CD4-positive, alpha-beta T cell treated with Interleukin-17A for 1 hour (primary cell): Measurements from ENCODE around the gene FAM117B.
A peak's percentile ranks its signal among the peaks of the same experiment; 100 is the strongest.
"Not testable (repeated sequence)": the region's sequence is repeated elsewhere in the genome, so short reads cannot be mapped to it uniquely, and the experiment has no call there.

Experiments
- DNase-seq: peaks from one replicate; pipeline ENCODE4 v3.0.0-alpha.2; 2020

FAM117B gene

DNA sequence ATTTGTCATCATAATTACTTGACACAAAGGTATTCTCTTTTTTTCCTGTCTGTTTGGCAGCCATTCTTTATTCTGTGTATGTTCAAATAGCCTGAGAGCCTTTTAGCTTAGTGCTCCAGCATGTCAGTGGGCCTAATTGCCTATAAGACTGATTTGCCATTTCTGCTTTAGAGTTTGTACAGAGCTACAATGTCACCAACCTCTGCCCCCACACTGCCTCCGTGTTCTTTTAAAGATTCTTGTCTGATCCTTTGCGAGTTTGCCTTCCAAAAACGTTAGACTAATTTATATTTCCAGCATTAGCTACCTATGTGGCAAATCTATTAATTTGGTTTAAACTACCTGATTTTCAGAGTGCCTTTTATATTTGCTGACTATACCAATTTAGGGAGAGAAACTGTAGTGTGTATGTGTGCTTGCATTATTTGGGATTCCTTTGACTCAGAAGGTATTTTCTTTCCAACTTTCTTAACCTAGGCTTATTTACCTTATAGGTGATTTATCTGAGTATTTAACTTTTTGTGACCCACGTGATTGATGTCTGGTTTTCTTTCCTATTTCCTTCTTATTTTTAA is 70.8 kb downstream of the FAM117B start:
- no peak for DNase-seq

DNA sequence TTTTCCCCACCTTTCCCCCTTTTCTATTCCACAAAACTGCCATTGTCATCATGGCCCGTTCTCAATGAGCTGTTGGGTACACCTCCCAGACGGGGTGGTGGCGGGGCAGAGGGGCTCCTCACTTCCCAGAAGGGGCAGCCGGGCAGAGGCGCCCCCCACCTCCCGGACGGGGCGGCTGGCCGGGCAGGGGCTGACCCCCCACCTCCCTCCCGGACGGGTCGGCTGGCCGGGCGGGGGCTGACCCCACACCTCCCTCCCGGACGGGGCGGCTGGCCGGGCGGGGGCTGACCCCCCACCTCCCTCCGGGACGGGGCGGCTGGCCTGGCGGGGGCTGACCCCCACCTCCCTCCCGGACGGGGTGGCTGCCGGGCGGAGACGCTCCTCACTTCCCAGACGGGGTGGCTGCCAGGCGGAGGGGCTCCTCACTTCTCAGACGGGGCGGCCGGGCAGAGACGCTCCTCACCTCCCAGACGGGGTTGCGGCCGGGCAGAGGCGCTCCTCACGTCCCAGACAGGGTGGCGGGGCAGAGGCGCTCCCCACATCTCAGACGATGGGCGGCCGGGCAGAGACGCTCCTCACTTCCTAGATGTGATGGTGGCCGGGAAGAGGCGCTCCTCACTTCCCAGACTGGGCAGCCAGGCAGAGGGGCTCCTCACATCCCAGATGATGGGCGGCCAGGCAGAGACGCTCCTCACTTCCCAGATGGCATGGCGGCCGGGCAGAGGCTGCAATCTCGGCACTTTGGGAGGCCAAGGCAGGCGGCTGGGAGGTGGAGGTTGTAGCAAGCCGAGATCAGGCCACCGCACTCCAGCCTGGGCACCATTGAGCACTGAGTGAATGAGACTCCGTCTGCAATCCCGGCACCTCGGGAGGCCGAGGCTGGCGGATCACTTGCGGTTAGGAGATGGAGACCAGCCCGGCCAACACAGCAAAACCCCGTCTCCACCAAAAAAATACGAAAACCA is 80.5 kb downstream of the FAM117B start:
- not testable (repeated sequence) for DNase-seq

GRCh38 chr2:202716114-202716718 is 81.4 kb downstream of the FAM117B start:
- DNase-seq = no peak

DNA sequence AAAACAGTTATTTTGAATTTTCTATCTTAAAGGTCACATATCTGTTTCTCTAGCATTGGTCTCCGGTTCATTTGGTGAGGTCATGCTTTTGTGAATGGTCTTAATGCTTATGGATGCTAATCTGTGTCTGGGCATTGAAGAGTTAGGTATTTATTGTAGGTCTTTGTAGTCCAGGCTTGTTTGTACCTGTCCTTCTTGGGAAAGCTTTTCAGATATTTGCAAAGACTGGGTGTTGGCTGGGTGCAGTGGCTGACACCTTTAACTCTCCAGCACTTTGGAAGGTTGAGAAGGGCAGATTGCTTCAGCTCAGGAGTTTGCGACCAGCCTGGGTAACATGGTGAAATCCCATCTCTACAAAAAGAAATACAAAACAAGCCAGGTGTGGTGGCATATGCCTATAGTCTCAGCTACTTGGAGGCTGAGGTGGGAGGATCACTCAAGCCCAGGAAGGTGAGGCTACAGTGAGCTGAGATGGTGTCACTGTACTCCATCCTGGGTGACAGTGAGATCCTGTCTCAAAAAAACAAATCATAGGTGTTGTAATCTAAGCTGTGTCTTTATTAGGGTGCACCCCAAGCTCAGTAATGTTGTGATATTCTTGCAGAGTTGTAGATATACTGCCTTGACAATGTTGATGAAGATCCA is 82.3 kb downstream of the FAM117B start:
- DNase-seq = no peak

- no peak for DNase-seq
These were observed 83.0 kb downstream of the FAM117B start for GRCh38 chr2:202717598-202718310.

- DNase-seq = no peak
These were observed 83.8 kb downstream of the FAM117B start for GRCh38 chr2:202718614-202719013.

DNA sequence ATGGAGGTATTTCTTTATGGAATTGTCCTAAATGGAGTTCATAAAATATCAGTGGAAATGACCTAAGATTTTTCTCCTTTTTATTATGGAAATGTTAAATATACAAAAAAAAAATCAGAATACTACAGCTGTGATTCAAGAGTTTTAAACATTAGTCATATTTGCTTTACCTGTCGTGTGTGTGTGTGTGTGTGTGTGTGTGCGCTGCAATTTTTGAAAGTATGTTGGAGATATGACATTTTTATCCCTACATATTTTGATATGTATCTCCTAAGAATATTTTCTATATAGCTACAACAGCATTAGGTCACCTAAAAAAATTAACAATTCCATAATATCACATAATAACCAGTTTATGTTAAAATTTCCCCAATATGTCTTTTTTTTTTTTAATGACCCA is 85.5 kb downstream of the FAM117B start:
- no peak for DNase-seq

- no peak for DNase-seq
These were observed 86.9 kb downstream of the FAM117B start for GRCh38 chr2:202721621-202722020.

DNA sequence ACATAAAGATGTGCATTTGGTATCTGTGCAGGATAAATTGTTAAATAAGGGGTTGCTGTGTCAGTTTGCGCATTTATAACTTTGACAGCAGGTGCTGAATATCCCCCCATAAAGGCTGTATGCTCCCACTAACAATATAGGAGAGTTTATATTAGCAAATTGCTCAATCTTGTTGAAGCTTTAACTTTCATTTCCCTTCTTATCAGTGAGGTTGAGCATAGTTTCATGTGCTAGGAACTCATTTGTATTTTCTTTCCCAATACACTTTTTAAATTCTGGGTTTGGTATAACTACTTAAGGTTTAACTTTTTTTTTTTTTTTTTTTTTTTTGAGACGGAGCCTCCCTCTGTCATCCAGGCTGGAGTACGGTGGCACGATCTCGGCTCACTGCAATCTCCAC is 89.0 kb downstream of the FAM117B start:
- DNase-seq = no peak

DNA sequence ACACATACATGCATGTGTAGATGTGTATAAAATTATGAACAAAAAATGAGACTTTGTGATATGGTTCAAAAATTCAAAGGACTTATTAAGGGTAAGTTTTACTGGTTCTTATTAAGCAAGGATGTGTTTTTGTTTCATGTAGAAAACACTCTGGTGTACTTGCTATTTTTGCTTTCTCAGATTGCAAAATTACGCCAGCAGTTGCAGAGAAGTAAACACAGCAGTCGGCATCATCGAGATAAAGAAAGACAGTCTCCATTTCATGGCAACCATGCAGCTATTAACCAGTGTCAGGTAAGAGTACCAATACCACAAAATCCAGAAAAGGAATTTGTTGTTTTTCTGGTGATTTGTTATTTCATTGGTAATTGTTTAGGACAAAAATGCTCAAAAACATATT is 91.3 kb downstream of the FAM117B start:
- no peak for DNase-seq

DNA sequence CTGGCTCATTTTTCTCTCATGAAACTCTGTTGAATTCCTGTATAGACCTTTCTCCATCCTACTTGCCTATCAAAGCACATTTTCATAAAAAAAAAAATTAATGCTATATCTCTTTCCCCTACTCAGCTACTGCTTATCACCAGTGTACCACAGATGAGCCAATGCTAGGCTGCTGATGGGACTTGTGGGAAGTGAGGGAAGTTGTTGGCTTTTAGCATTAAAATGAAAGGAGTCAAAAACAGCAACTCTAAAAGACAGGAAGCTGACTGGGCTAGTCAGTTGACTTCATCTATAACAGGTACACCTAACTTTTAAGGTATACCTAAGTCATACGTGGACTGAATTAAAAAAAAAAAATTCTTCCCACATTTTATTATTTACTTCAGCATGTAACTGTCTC is 102.1 kb downstream of the FAM117B start:
- no peak for DNase-seq

DNA sequence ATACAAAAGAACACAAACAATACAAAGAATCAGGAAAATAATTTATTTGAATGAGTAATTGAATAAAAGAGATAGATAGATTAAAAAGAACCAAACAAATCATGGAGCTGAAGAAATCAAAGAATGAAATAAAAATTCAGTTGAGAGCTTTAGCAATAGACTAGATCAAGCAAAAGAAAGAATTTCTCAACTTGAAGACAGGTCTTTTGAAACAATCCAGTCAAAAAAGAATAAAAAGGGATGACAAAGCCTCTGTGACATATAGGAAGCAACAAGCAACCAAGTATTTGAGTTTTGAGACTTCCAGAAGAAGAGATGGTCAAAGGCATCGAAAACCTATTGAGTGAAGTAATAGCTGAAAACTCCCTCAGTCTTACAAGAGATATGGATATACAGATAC is 108.8 kb downstream of the FAM117B start:
- DNase-seq = no peak

GRCh38 chr2:202749477-202749876 is 114.7 kb downstream of the FAM117B start:
- no peak for DNase-seq

GRCh38 chr2:202750763-202751427 is 116.1 kb downstream of the FAM117B start:
- no peak for DNase-seq

GRCh38 chr2:202752071-202752470 is 117.3 kb downstream of the FAM117B start:
- DNase-seq = no peak

DNA sequence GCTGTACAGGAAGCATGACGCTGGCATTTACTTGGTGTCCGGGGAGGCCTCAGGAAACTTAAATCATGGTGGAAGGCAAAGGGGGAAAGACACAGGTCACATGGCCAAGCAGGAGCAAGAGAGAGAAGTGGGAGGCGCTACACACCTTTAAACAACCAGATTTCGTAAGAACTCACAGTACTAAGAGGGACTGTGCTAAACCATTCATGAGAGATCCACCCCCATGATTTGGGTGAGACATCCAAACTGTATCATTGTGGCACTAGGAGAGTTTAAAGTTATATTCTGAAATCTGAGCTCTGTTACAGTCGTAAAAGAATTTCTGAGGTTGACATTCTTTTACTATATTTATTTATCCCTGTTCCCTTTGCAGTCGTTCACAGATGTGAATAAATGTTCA is 120.2 kb downstream of the FAM117B start:
- no peak for DNase-seq

DNA sequence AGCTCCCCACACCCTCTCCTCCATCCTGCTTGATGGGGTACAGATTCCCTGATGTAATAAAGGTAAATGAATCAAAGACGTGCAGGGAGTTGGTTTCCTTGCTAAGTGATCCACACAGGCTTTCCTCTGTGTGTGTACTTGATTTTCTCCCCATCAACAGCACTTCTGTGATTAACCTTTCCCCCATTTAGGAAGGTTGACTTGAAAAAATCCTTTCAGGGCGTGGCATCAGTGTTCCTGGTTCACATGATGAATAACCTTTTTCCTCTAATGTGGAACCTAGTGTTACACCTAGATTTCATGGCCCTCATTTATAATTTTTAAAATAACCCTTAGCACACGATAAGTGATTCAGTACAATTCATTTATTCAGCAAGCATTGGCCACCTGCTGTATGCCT is 121.8 kb downstream of the FAM117B start:
- DNase-seq = no peak

DNA sequence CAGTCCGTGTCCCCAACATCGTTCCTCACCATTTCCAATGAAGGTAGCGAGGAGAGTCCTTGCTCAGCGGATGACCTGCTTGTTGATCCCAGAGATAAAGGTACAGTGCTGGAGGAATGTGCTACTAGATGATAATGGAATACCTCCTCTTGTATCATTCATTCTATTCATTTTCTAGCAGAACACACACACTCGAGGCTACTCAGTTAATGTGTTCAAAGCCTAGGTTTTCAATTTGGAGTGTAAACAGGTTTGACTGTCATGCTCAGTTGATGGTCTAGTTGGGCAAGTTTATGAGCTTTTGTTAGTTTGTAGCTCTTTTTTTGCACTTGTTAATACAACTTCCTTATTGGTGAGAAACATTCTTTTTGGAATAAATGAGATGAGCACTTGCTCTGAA is 122.6 kb downstream of the FAM117B start:
- DNase-seq = no peak

DNA sequence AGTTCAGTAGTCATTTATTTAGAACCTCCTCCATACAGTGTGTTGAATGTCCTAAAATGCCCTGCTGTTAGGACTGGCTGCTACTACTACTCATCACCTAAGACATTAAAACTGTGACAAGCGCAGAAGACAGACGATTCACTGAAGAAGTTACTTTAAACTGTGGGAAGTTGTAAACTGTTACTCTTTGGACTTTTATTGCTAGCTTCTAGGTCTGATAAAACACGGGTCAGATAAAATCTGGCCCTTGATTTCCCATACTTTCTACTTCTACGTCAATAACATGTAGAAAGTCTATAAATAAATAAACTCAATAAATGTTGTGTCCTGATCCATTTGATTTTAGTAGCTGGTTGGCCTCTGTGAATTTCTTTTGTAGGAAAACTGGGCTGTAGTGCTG is 123.4 kb downstream of the FAM117B start:
- no peak for DNase-seq

- DNase-seq = no peak
These were observed 123.8 kb downstream of the FAM117B start for GRCh38 chr2:202758604-202759003.

- DNase-seq = no peak
These were observed 126.1 kb downstream of the FAM117B start for GRCh38 chr2:202760848-202761247.

GRCh38 chr2:202762556-202762955 is 127.8 kb downstream of the FAM117B start:
- DNase-seq = peak; percentile 30
